Heart left ventricle (tissue), 16 donors: ENCODE measurements around the gene MPP7. TPM values are rescaled to one million over a fixed set of nuclear protein-coding genes. Genes with fewer than 3 reads are reported as not detected.
"Not testable (repeated sequence)": the region's sequence is repeated elsewhere in the genome, so short reads cannot be mapped to it uniquely, and the experiment has no call there.

ENCODE experiments used
- ATAC-seq, 4 donors: fragments of 200-7000 bp; cut with Tn5 transposase; one replicate each; pipeline ENCODE4 v1.9.1; 2020 to 2022; ENCODE audit warnings: moderate library complexity in 4 of 4, mild to moderate bottlenecking in 3 of 4, moderate number of reproducible peaks in 1 of 4
- DNase-seq, 5 donors: peaks; one replicate each; pipeline ENCODE4 v3.0.0-alpha.2; 2020
- H3K27ac ChIP-seq, 12 donors: fragments of 200-600 bp; sonication (generic) in 4 of 12; one replicate each; pipeline versions ENCODE4 v1.5.0 to v1.8.0; 2016 to 2022; ENCODE audit warnings: mild to moderate bottlenecking in 2 of 12
- H3K27me3 ChIP-seq, 9 donors: fragments of 200-600 bp; sonication (generic) in 2 of 9; one replicate each; pipeline versions ENCODE4 v1.5.1 to v1.8.0; 2016 to 2022; ENCODE audit warnings: mild to moderate bottlenecking in 3 of 9
- H3K36me3 ChIP-seq, 9 donors: fragments of 200-600 bp; sonication (generic) in 2 of 9; one replicate each; pipeline versions ENCODE4 v1.5.0 to v1.8.0; 2018 to 2022; ENCODE audit warnings: mild to moderate bottlenecking in 2 of 9
- H3K4me1 ChIP-seq, 12 donors: fragments of 200-600 bp; sonication (generic) in 4 of 12; one replicate each; pipeline versions ENCODE4 v1.5.0 to v1.8.0; 2016 to 2022; ENCODE audit warnings: mild to moderate bottlenecking in 3 of 12
- H3K4me3 ChIP-seq, 12 donors: fragments of 200-600 bp; sonication (generic) in 4 of 12; one replicate each; pipeline versions ENCODE4 v1.5.0 to v1.8.0; 2017 to 2022; ENCODE audit warnings: mild to moderate bottlenecking in 9 of 12, moderate library complexity in 4 of 12
- H3K9me3 ChIP-seq, 12 donors: fragments of 200-600 bp; sonication (generic) in 4 of 12; one replicate each; pipeline versions ENCODE4 v1.5.0 to v1.8.0; 2016 to 2022; ENCODE audit warnings: mild to moderate bottlenecking in 1 of 12
- POLR2A ChIP-seq, 2 donors: fragments of 450-650 bp; IDR thresholded peaks; one replicate each; pipeline ENCODE4 v1.6.1; 2017; ENCODE audit warnings: antibody characterized with exemption in 2 of 2, mild to moderate bottlenecking in 2 of 2, moderate library complexity in 2 of 2
- WGBS, 4 donors: extraction: QIAGEN DNeasy Blood & Tissue Kit in 2 of 4; methylation state at CpG; one replicate each; pipeline versions ENCODE4 v1.1.5 to v1.1.7; 2013 to 2018; 5-methylcytosine and 5-hydroxymethylcytosine counted together
- intact Hi-C, 10 donors: fragments of 100-400 bp; cut with DNase I; formaldehyde crosslinking; loops; one replicate each; pipeline versions ENCODE4 v1.11.1 to v1.14.2; 2022
- polyA plus RNA-seq, 2 donors: library from polyadenylated mRNA; stranded (reverse); fragments of 200-250 nt; gene quantifications; one replicate each; pipeline ENCODE4 v1.2.3, GENCODE V29; 2013
- total RNA-seq, 9 donors: library from RNA; depleted of rRNA in 2 of 9; stranded (reverse); fragments of >200 nt in 2 of 9; fragmentation: NEBNext Ultra II Directional in 3 of 9; extraction: Animal tissue kit (Norgen Biotek cat#: 25700) in 3 of 9; gene quantifications; one replicate each; pipeline versions ENCODE4 v1.1.0 to v1.2.4, GENCODE V29; 2016 to 2023
- TF ChIP-seq, protein P1 (sequence below), 12 donors: fragments of 200-600 bp; sonication (generic) in 4 of 12; IDR thresholded peaks; one replicate each; pipeline versions ENCODE4 v1.5.0 to v1.8.0; 2018 to 2022; ENCODE audit warnings: antibody characterized with exemption in 12 of 12, mild to moderate bottlenecking in 5 of 12
- donor health status: ischemic (EF 13 %, LVEDD 7.1; RV severe dilation, severe dysfunction).
- donor health status: healthy with polysubstance abuse.
- donor health status: DM: no; HTN: yes; CAD: no.
- donor health status: DM: no; HTN: no; CAD: no.
- donor health status: ischemic (EF 25% LVEDD 6.9; RV normal size, moderate dysfunction).
- donor health status: ischemic (EF 25% LVEDD 5.7; RV mildly dilated, moderate dysfunction).
- donor health status: healthy.
- donor health status: DM: yes; HTN: yes; CAD: no.
- donor health status: ischemic (EF 35%, LVEDD 5.7; RV mildly dilated, moderate dysfunction).
- donor health status: nonischemic (EF 11% LVEDD 7.7; RV severe dilation, severe dysfunction).
- donor health status: DM: yes; HTN: yes; CAD: no.
- donor health status: PGD.
- donor health status: ischemic (EF 29% LVEDD 5.4; RV normal size, mild dysfunction).
- donor health status: nonischemic (EF 23%, LVEDD 6.1; RV moderate dilation, normal function).

The MPP7 gene
- total and polyA plus RNA-seq, 11 donors: 3.1 to 18.6 (median 13.0) TPM

- Histone ChIP-seq H3K27me3 (peaks cover 0 to 4% (median 0%) of the 10 kb centered on the region in 9 donors), H3K27ac (no peak overlapping the region), H3K4me3 (no peak overlapping the region), H3K4me1 (no peaks in the 10 kb centered on the region), H3K36me3 (no peaks in the 10 kb centered on the region), H3K9me3 (peaks cover 0 to 11% (median 0%) of the 10 kb centered on the region in 12 donors)
- intact Hi-C loops: no loop called here
- ATAC-seq (no peak), DNase-seq (no peak)
- WGBS, 4 donors: 88 to 93% (median 91%) methylated on average over 2 of the region's 2 CpGs
- TF ChIP-seq, protein P1, sequence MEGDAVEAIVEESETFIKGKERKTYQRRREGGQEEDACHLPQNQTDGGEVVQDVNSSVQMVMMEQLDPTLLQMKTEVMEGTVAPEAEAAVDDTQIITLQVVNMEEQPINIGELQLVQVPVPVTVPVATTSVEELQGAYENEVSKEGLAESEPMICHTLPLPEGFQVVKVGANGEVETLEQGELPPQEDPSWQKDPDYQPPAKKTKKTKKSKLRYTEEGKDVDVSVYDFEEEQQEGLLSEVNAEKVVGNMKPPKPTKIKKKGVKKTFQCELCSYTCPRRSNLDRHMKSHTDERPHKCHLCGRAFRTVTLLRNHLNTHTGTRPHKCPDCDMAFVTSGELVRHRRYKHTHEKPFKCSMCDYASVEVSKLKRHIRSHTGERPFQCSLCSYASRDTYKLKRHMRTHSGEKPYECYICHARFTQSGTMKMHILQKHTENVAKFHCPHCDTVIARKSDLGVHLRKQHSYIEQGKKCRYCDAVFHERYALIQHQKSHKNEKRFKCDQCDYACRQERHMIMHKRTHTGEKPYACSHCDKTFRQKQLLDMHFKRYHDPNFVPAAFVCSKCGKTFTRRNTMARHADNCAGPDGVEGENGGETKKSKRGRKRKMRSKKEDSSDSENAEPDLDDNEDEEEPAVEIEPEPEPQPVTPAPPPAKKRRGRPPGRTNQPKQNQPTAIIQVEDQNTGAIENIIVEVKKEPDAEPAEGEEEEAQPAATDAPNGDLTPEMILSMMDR (IDR thresholded peaks at IDR 0.05): no peak
- TF ChIP-seq POLR2A (IDR thresholded peaks at IDR 0.05): no peak
Measured at GRCh38 chr10:28343252-28343651, 40.4 kb upstream of the MPP7 start.

GRCh38 chr10:28341679-28342078, 38.8 kb upstream of the MPP7 start:
- H3K4me3 ChIP-seq, intact Hi-C loops, H3K27ac ChIP-seq, H3K27me3 ChIP-seq, DNase-seq, ATAC-seq, H3K4me1 ChIP-seq, H3K9me3 ChIP-seq, H3K36me3 ChIP-seq: not testable (repeated sequence)
- 87 to 90% (median 88%) methylated on average over 5 of the region's 5 CpGs for WGBS, 4 donors

- no peak for ATAC-seq
- Histone ChIP-seq H3K9me3 (no peaks in the 10 kb centered on the region), H3K4me1 (peaks cover 0 to 40% (median 7%) of the 10 kb centered on the region in 12 donors), H3K4me3 (peak overlapping the region in 1 of 12 donors; percentile 38), H3K36me3 (no peaks in the 10 kb centered on the region), H3K27ac (peak overlapping the region in 3 of 12 donors; percentile 18 to 83 (median 74)), H3K27me3 (no peaks in the 10 kb centered on the region)
- intact Hi-C loops: no loop called here
- 73 to 81% (median 79%) methylated on average over 2 of the region's 2 CpGs for WGBS, 4 donors
- no peak for DNase-seq
- no peak for TF ChIP-seq POLR2A (IDR thresholded peaks at IDR 0.05)
- TF ChIP-seq, protein P1 (IDR thresholded peaks at IDR 0.05): no peak
Measured at GRCh38 chr10:28332726-28333125, 29.9 kb upstream of the MPP7 start.

GRCh38 chr10:28331841-28332240, 29.0 kb upstream of the MPP7 start:
- intact Hi-C loops: no loop called here
- DNase-seq (no peak), ATAC-seq (no peak)
- no peak for TF ChIP-seq POLR2A (IDR thresholded peaks at IDR 0.05)
- TF ChIP-seq, protein P1 (IDR thresholded peaks at IDR 0.05): no peak
- peaks cover 0 to 49% (median 13%) of the 10 kb centered on the region in 12 donors for H3K4me1 ChIP-seq
- H3K27me3 ChIP-seq: no peaks in the 10 kb centered on the region
- no peaks in the 10 kb centered on the region for H3K36me3 ChIP-seq
- no peak overlapping the region for H3K4me3 ChIP-seq
- no peaks in the 10 kb centered on the region for H3K9me3 ChIP-seq
- peak overlapping the region in 2 of 12 donors; percentile 66 to 83 for H3K27ac ChIP-seq
- 54 to 65% (median 60%) methylated on average over 3 of the region's 3 CpGs for WGBS, 4 donors

GRCh38 chr10:28331066-28331465, 28.2 kb upstream of the MPP7 start:
- H3K9me3 ChIP-seq: no peaks in the 10 kb centered on the region
- H3K4me1 ChIP-seq: peaks cover 0 to 56% (median 20%) of the 10 kb centered on the region in 12 donors
- intact Hi-C loops: no loop called here
- H3K27me3 ChIP-seq: no peaks in the 10 kb centered on the region
- H3K27ac ChIP-seq: peak overlapping the region in 1 of 12 donors; percentile 66
- ATAC-seq (no peak), DNase-seq (no peak)
- H3K4me3 ChIP-seq: no peak overlapping the region
- TF ChIP-seq, protein P1 (IDR thresholded peaks at IDR 0.05): no peak
- TF ChIP-seq POLR2A (IDR thresholded peaks at IDR 0.05): no peak
- H3K36me3 ChIP-seq: no peaks in the 10 kb centered on the region
